GM19025 (cell line): ENCODE measurements around the gene PARD3B.

Experiments
- ATAC-seq: cut with Tn5 transposase; IDR thresholded peaks from one replicate; pipeline ENCODE4 v1.9.1; 2021; ENCODE audit warnings: mild to moderate bottlenecking, low read depth, moderate library complexity; ENCODE audit not compliant: unreplicated experiment

The PARD3B gene

GRCh38 chr2:204544961-204545860 lies at the start of gene PARD3B:
Gene PARD3B (plus strand): TSS chr2:204545475. CDS start chr2:204546000, 525 bp downstream.
- peak; percentile 68 for ATAC-seq

GRCh38 chr2:204496779-204497178 lies 48.5 kb upstream of the PARD3B start:
- no peak for ATAC-seq

GRCh38 chr2:204497855-204498254 lies 47.4 kb upstream of the PARD3B start:
- ATAC-seq = no peak

GRCh38 chr2:204498291-204498690 lies 47.0 kb upstream of the PARD3B start:
- ATAC-seq = no peak

GRCh38 chr2:204503869-204504268 lies 41.4 kb upstream of the PARD3B start:
- no peak for ATAC-seq

- ATAC-seq = no peak
These were observed 40.7 kb upstream of the PARD3B start for GRCh38 chr2:204504594-204504993.

GRCh38 chr2:204505488-204505887 lies 39.8 kb upstream of the PARD3B start:
- ATAC-seq = no peak

- no peak for ATAC-seq
These were observed 39.3 kb upstream of the PARD3B start for GRCh38 chr2:204505946-204506345.

- ATAC-seq = no peak
These were observed 37.6 kb upstream of the PARD3B start for GRCh38 chr2:204507636-204508035.

GRCh38 chr2:204510709-204511420 lies 34.4 kb upstream of the PARD3B start:
- no peak for ATAC-seq

- no peak for ATAC-seq
These were observed 30.8 kb upstream of the PARD3B start for GRCh38 chr2:204514439-204514838.

GRCh38 chr2:204515416-204515815 lies 29.9 kb upstream of the PARD3B start:
- no peak for ATAC-seq

- ATAC-seq = no peak
These were observed 28.1 kb upstream of the PARD3B start for GRCh38 chr2:204517154-204517553.

GRCh38 chr2:204529795-204530463 lies 15.3 kb upstream of the PARD3B start:
- no peak for ATAC-seq

GRCh38 chr2:204530464-204530805 lies 14.8 kb upstream of the PARD3B start:
- no peak for ATAC-seq

- no peak for ATAC-seq
These were observed 11.5 kb upstream of the PARD3B start for GRCh38 chr2:204533629-204534370.

- ATAC-seq = no peak
These were observed 9.9 kb upstream of the PARD3B start for GRCh38 chr2:204535356-204535755.

GRCh38 chr2:204535764-204536163 lies 9.5 kb upstream of the PARD3B start:
- ATAC-seq = no peak

GRCh38 chr2:204538182-204539018 lies 6.9 kb upstream of the PARD3B start:
- no peak for ATAC-seq

- no peak for ATAC-seq
These were observed 6.3 kb upstream of the PARD3B start for GRCh38 chr2:204539019-204539385.
